SJSA1 (cell line): ENCODE results near the gene PTGIS. TPM values are rescaled to one million over a fixed set of nuclear protein-coding genes. Genes with fewer than 3 reads are reported as not detected.

Source experiments
- DNase-seq, 2 experiments: peaks; one replicate each; pipeline ENCODE4 v3.0.0-alpha.2; 2015 to 2020; ENCODE audit warnings: low spot score in 2 of 2, low read depth in 1 of 2
- H3K27ac ChIP-seq: fragments of 250-450 bp; sonication (Bioruptor Pico); 2 replicates; pipeline ENCODE4 v1.5.1; 2020; ENCODE audit warnings: mild to moderate bottlenecking, moderate library complexity
- H3K27me3 ChIP-seq: fragments of 250-450 bp; sonication (Bioruptor Pico); replicated peaks from 2 replicates; pipeline ENCODE4 v1.5.1; 2020; ENCODE audit warnings: mild to moderate bottlenecking, moderate library complexity
- H3K36me3 ChIP-seq: fragments of 250-450 bp; sonication (Bioruptor Pico); 2 replicates; pipeline ENCODE4 v1.5.1; 2020; ENCODE audit warnings: mild to moderate bottlenecking
- H3K4me1 ChIP-seq: fragments of 250-450 bp; sonication (Bioruptor Pico); replicated peaks from 2 replicates; pipeline ENCODE4 v1.6.1; 2021; ENCODE audit warnings: mild to moderate bottlenecking
- H3K4me3 ChIP-seq: fragments of 250-450 bp; sonication (Bioruptor Pico); 2 replicates; pipeline ENCODE4 v1.5.1; 2020; ENCODE audit warnings: mild to moderate bottlenecking
- H3K9me3 ChIP-seq: fragments of 250-450 bp; sonication (Bioruptor Pico); replicated peaks from 2 replicates; pipeline ENCODE4 v1.5.1; 2020; ENCODE audit warnings: mild to moderate bottlenecking
- total RNA-seq: library from RNA; depleted of rRNA; stranded (reverse); fragments of >200 nt; shearing (Covaris generic); gene quantifications from 2 replicates; pipeline ENCODE4 v1.2.3, GENCODE V29; 2014

Gene PTGIS
- total RNA-seq, 1 experiment from 2014 or later, result not detected

GRCh38 chr20:49526568-49526967, 41.4 kb downstream of the PTGIS start:
- Histone ChIP-seq H3K4me3 (no peak overlapping the region), H3K27me3 (0 out of 2 replicates have a peak, but pooled peaks cover 3% of the 10 kb centered on the region), H3K27ac (no peak overlapping the region), H3K36me3 (no peaks in the 10 kb centered on the region), H3K4me1 (no peaks in the 10 kb centered on the region), H3K9me3 (no peaks in the 10 kb centered on the region)
- DNase-seq, result no peak

- Histone ChIP-seq H3K27ac (no peak overlapping the region), H3K4me1 (no peaks in the 10 kb centered on the region), H3K27me3 (0 out of 2 replicates have a peak, but pooled peaks cover 3% of the 10 kb centered on the region), H3K9me3 (no peaks in the 10 kb centered on the region), H3K36me3 (no peaks in the 10 kb centered on the region), H3K4me3 (no peak overlapping the region)
- DNase-seq, result no peak
These were observed 41.9 kb downstream of the PTGIS start for GRCh38 chr20:49526056-49526455.

- H3K36me3 ChIP-seq, result no peaks in the 10 kb centered on the region
- no peaks in the 10 kb centered on the region; the same call in 1 of the 2 replicates for H3K27me3 ChIP-seq
- no peaks in the 10 kb centered on the region for H3K9me3 ChIP-seq
- H3K27ac ChIP-seq, result no peak overlapping the region
- H3K4me3 ChIP-seq, result no peak overlapping the region
- no peak for DNase-seq
- no peaks in the 10 kb centered on the region for H3K4me1 ChIP-seq
These were observed 44.1 kb downstream of the PTGIS start for GRCh38 chr20:49523767-49524360.

GRCh38 chr20:49521356-49521755, 46.6 kb downstream of the PTGIS start:
- no peak for DNase-seq
- H3K9me3 ChIP-seq, result no peaks in the 10 kb centered on the region
- H3K4me1 ChIP-seq, result no peaks in the 10 kb centered on the region
- H3K27me3 ChIP-seq, result no peaks in the 10 kb centered on the region; the same call in 1 of the 2 replicates
- H3K36me3 ChIP-seq, result no peaks in the 10 kb centered on the region
- H3K4me3 ChIP-seq, result no peak overlapping the region
- H3K27ac ChIP-seq, result no peak overlapping the region

GRCh38 chr20:49519777-49520359, 48.1 kb downstream of the PTGIS start:
- Histone ChIP-seq H3K36me3 (no peaks in the 10 kb centered on the region), H3K27ac (no peak overlapping the region), H3K4me3 (no peak overlapping the region), H3K9me3 (no peaks in the 10 kb centered on the region), H3K4me1 (no peaks in the 10 kb centered on the region), H3K27me3 (no peaks in the 10 kb centered on the region; the same call in 1 of the 2 replicates)
- no peak for DNase-seq

- Histone ChIP-seq H3K9me3 (no peaks in the 10 kb centered on the region), H3K4me3 (no peak overlapping the region), H3K27me3 (no peaks in the 10 kb centered on the region; the same call in 1 of the 2 replicates), H3K36me3 (no peaks in the 10 kb centered on the region), H3K4me1 (no peaks in the 10 kb centered on the region), H3K27ac (no peak overlapping the region)
- DNase-seq, result no peak
These were observed 48.7 kb downstream of the PTGIS start for GRCh38 chr20:49519212-49519712.

GRCh38 chr20:49518576-49518975, 49.4 kb downstream of the PTGIS start:
- no peaks in the 10 kb centered on the region for H3K9me3 ChIP-seq
- H3K4me1 ChIP-seq, result no peaks in the 10 kb centered on the region
- H3K27ac ChIP-seq, result no peak overlapping the region
- no peaks in the 10 kb centered on the region; the same call in 1 of the 2 replicates for H3K27me3 ChIP-seq
- H3K4me3 ChIP-seq, result no peak overlapping the region
- DNase-seq, result no peak
- H3K36me3 ChIP-seq, result no peaks in the 10 kb centered on the region

- Histone ChIP-seq H3K27ac (no peak overlapping the region), H3K4me3 (no peak overlapping the region), H3K36me3 (no peaks in the 10 kb centered on the region), H3K27me3 (no peaks in the 10 kb centered on the region; the same call in 1 of the 2 replicates), H3K4me1 (no peaks in the 10 kb centered on the region), H3K9me3 (no peaks in the 10 kb centered on the region)
- DNase-seq, result no peak
These were observed 50.2 kb downstream of the PTGIS start for GRCh38 chr20:49517805-49518100.

- Histone ChIP-seq H3K27ac (no peak overlapping the region), H3K36me3 (no peaks in the 10 kb centered on the region), H3K4me1 (no peaks in the 10 kb centered on the region), H3K9me3 (no peaks in the 10 kb centered on the region), H3K4me3 (no peak overlapping the region), H3K27me3 (no peaks in the 10 kb centered on the region; the same call in 1 of the 2 replicates)
- no peak for DNase-seq
These were observed 50.8 kb downstream of the PTGIS start for GRCh38 chr20:49516916-49517804.

- H3K27me3 ChIP-seq, result peaks cover 7% of the 10 kb centered on the region
- DNase-seq, result no peak
- H3K9me3 ChIP-seq, result no peaks in the 10 kb centered on the region
- no peak overlapping the region for H3K4me3 ChIP-seq
- no peak overlapping the region for H3K27ac ChIP-seq
- peaks cover 5% of the 10 kb centered on the region; the same call in 1 of the 2 replicates for H3K4me1 ChIP-seq
- H3K36me3 ChIP-seq, result no peaks in the 10 kb centered on the region
These were observed 52.4 kb downstream of the PTGIS start for GRCh38 chr20:49515586-49515985.

GRCh38 chr20:49513517-49513916, 54.4 kb downstream of the PTGIS start:
- Histone ChIP-seq H3K27me3 (peaks cover 14% of the 10 kb centered on the region), H3K4me3 (no peak overlapping the region), H3K9me3 (no peaks in the 10 kb centered on the region), H3K4me1 (peaks cover 9% of the 10 kb centered on the region; the same call in 1 of the 2 replicates), H3K36me3 (no peaks in the 10 kb centered on the region), H3K27ac (no peak overlapping the region)
- DNase-seq, result no peak

- H3K4me3 ChIP-seq, result no peak overlapping the region
- peaks cover 14% of the 10 kb centered on the region for H3K27me3 ChIP-seq
- H3K36me3 ChIP-seq, result no peaks in the 10 kb centered on the region
- DNase-seq, result no peak
- H3K4me1 ChIP-seq, result peaks cover 9% of the 10 kb centered on the region; the same call in 1 of the 2 replicates
- H3K9me3 ChIP-seq, result no peaks in the 10 kb centered on the region
- H3K27ac ChIP-seq, result no peak overlapping the region
These were observed 54.9 kb downstream of the PTGIS start for GRCh38 chr20:49513009-49513408.

GRCh38 chr20:49511788-49512525, 56.0 kb downstream of the PTGIS start:
- Histone ChIP-seq H3K4me3 (no peak overlapping the region), H3K9me3 (no peaks in the 10 kb centered on the region), H3K36me3 (no peaks in the 10 kb centered on the region), H3K27me3 (peaks cover 19% of the 10 kb centered on the region), H3K27ac (no peak overlapping the region), H3K4me1 (peaks cover 9% of the 10 kb centered on the region; the same call in 1 of the 2 replicates)
- DNase-seq, result no peak
